Stimulated activated CD4-positive, alpha-beta T cell treated with anti-CD3 and anti-CD28 coated beads, Interleukin-12 subunit alpha, Interleukin-12 subunit beta, amount 100 ng/mL, for 48 hours (primary cell): ENCODE data around the gene SACS.

Source experiments
- DNase-seq, 3 donors: peaks; one replicate each; pipeline ENCODE4 v3.0.0-alpha.2; 2020; ENCODE audit warnings: low read depth in 2 of 3, low spot score in 1 of 3

The SACS gene, protein sequence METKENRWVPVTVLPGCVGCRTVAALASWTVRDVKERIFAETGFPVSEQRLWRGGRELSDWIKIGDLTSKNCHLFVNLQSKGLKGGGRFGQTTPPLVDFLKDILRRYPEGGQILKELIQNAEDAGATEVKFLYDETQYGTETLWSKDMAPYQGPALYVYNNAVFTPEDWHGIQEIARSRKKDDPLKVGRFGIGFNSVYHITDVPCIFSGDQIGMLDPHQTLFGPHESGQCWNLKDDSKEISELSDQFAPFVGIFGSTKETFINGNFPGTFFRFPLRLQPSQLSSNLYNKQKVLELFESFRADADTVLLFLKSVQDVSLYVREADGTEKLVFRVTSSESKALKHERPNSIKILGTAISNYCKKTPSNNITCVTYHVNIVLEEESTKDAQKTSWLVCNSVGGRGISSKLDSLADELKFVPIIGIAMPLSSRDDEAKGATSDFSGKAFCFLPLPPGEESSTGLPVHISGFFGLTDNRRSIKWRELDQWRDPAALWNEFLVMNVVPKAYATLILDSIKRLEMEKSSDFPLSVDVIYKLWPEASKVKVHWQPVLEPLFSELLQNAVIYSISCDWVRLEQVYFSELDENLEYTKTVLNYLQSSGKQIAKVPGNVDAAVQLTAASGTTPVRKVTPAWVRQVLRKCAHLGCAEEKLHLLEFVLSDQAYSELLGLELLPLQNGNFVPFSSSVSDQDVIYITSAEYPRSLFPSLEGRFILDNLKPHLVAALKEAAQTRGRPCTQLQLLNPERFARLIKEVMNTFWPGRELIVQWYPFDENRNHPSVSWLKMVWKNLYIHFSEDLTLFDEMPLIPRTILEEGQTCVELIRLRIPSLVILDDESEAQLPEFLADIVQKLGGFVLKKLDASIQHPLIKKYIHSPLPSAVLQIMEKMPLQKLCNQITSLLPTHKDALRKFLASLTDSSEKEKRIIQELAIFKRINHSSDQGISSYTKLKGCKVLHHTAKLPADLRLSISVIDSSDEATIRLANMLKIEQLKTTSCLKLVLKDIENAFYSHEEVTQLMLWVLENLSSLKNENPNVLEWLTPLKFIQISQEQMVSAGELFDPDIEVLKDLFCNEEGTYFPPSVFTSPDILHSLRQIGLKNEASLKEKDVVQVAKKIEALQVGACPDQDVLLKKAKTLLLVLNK (N-terminal part only)

GRCh38 chr13:23433171-23434153, at the start of gene SACS:
Gene SACS, minus strand, starts transcription at chr13:23433702. Its CDS starts 22,463 bp downstream, at chr13:23411239.
- DNase-seq, result no peak

DNA sequence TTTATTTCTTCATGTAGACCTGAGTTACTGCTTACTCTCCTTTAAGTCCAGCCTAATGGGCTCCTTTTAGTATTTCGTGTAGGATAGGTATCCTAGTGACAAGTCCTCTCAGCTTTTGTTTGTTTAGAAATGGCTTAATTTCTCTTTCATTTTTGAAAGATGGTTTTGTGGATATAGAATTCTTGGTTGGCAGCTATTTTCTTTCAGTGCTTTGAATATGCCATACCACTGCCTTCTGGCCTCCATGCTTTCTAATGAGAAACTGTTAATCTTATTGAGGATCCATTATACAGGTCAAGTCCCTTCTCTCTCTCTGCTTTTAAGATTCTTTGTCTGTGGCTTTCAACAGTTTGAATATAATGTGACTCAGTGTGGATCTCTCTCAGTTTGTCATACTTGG, 46.8 kb upstream of the SACS start:
- no peak for DNase-seq

DNA sequence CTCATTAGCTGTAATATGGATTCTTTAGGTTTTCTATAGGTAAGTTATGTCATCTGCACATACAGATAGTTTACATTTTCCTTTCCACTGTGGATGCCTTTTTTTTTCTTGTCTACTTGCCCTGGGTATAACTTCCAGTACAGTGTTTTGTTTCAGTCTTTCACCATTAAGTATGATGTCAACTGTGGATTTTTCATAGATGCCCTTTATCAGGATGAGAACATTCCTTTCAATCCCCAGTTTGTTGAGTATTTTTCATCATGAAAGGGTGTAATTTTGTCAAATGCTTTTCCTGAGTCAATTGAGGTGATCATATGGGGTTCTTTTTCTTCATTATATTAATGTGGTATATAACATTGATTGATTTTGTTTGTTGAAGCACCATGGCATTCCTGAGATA, 43.6 kb upstream of the SACS start:
- DNase-seq, result no peak

GRCh38 chr13:23473221-23473620, 39.7 kb upstream of the SACS start:
- no peak for DNase-seq

DNA sequence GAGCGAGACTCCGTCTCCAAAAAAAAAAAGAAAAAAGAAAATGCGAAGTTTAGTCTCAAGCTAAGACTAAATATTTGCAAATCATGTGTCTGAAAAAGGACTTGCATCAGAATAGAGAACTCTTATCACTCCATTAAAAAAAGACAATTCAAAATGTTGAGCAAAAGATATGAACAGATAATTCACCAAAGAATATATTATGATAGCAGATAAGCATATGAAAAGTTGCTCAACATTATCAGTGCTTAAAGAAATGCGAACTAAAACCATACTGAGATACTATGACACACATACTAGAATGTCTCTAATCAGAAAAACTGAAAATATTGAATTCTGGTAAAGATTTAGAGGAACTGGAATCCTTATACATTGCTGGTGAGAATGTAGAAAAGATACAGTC, 38.7 kb upstream of the SACS start:
- no peak for DNase-seq

- DNase-seq, result no peak
Observed at GRCh38 chr13:23470790-23471614, 37.5 kb upstream of the SACS start.

- no peak for DNase-seq
Observed at GRCh38 chr13:23469951-23470421, 36.5 kb upstream of the SACS start.

GRCh38 chr13:23468811-23469210, 35.3 kb upstream of the SACS start:
- DNase-seq, result no peak

DNA sequence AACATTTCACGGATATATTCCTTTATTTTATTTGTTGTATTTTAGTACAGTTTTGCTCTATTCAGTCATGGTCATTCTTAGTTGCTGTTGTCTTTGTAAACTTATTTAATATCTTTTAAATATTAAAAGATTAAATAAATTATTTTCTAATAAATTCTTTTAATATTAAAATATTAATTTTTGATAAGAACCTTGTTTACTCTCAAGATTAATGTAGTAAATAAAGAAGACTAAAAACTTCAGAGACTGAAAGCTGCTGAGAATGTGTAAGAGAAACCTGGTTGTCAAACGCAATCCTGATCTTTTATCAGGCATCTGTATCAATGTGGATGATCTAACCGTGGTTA, 34.4 kb upstream of the SACS start:
- DNase-seq, result no peak

- DNase-seq, result no peak
Observed at GRCh38 chr13:23467048-23467931, 33.8 kb upstream of the SACS start.

DNA sequence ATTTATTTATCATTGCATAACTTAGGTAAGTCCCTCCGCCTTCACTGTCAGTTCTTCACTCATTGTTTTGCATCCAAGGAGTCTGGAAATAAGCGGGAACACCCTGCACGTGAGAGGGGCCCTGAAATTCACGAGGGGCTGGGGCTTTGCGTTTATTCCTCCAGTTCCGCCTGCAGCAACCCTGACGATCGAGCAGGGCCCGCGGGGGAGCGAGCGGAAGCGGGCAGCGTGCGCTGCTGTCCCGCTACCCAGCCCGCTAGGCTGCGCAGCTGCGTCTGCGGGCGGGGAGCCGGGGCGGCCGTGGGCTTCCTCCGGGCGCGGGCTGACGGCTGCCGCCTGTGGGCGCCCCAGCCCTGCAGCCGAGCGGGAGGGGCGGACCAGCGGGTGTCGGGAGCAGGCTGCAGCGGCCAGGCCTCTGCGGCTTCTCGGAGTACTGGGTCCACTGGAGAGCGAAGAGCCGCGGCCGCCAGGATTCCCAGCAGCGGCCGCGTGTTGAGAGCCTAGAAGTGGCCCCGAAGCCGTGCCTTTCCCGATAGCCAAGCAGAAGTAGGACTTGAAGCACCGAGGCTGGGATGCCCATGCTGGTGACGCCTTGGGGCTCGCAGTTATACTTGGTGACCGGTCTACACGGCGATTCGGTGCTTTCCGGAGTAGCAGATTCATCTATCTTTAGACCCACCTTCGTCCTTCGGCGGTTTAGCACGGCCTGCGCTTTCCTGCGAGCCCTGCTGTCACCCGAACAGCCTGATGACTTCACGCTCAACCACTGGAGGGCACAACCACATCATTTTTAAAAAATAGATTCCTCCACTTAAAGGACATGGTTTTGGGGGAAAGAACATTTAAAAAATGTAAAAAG, 32.9 kb upstream of the SACS start:
- peak; percentile 48 to 54 (median 50) for DNase-seq

GRCh38 chr13:23463661-23464060, 30.2 kb upstream of the SACS start:
- no peak for DNase-seq

DNA sequence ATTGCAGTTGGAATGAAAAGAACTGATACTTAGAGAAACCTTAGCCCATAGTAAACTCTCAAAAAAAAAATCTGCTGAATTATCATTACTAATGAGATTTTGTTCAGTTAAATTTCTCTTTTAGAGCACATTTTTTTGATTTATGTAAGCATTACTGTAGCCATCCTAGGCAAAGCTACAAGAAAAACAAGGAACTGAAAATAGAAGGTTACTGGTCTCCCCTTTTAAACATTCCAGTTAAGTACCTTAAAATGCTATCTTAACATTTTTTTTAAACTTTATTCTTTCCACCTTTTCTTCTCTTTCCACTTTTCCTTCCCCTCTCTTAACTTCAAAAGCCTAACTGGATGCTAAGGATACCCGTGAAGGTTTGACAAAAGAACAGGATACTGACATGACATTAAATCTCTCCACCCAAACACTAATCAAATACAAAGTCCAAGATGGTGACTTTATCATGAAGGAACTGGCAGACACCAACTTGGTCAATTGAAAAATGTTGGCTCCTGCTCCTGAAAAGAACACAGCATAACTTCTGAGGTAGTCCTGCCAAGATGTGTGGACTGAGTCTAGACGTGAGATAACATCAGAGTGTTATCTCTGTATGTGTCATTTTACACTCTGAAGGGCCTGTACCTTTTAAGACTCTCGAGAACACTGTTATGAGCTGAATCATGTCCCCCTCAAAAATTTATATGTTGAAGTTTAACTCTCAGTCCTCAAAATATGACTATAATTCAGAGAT, 29.5 kb upstream of the SACS start:
- DNase-seq, result no peak

- no peak for DNase-seq
Observed at GRCh38 chr13:23461544-23461943, 28.0 kb upstream of the SACS start.

DNA sequence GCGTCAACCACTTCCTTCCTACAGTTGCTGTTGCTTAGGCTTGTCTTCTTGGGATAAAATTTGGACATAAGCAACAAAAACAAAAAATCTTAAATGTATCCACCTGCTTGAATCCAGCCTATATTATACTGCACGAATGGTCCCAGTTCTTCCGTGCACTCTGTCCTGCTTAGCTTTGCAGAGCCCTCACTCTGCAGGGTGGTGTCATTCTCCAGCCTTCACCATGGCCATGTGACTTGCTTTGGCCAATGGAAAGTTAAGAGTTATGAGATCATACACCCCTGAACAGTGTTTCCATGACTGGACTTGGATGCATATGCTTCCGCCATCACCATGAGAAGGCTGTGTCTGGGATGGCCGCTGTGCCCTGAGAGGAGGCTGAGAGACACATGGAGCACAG, 27.4 kb upstream of the SACS start:
- no peak for DNase-seq

GRCh38 chr13:23460309-23460708, 26.8 kb upstream of the SACS start:
- no peak for DNase-seq

DNA sequence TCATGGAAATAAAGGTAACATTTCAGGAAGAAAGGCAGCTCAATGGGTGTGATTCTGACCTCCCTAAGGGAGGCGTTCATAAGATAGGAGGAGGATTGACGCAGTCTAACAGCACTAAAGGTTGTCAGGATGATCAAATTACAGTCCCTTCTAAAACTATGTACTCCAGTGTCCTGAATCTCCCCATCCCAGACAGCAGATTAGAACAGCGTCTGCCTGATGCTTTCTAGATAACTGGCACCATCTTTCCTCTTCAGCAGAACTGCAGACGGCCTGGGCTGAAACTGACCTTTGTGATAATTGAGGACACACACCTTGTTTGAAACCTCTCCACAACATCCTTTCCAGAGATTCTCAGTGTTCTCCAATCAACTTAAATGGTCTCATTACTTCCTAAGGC, 25.5 kb upstream of the SACS start:
- no peak for DNase-seq
